ENCODE data around the gene KCNIP4.

GRCh38 chr4:21835712-21836111, 112.9 kb downstream of the KCNIP4 start:
- TF ChIP-seq CTCF (IDR thresholded peaks at IDR 0.05): no peak
- TF ChIP-seq EP300 (IDR thresholded peaks at IDR 0.05; ENCODE audit: low read depth): no peak

Data from transverse colon (tissue), 3 donors.